ENCODE measurements around the gene RIT2.

RIT2 gene

GRCh38 chr18:43080671-43081070 lies 34.8 kb downstream of the RIT2 start:
- no peak for DNase-seq

DNA sequence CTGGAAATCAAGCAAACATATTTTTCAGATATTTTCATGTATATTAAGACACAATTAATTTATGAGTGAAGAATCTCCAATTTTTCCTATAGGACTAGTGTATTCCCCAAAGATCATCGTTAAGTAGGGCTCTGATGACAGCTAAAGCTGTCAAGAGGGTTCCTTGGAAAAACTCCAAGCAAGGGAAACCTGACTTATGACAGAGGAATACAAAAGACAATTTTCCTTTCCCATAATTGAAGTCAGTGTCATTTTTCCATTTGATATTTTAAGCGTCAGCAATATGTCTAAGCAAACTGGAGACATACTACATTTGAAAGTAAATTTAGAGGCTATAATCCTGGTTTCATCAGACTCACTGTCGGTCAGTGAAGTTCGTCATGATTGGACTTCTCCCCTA lies 36.1 kb downstream of the RIT2 start:
- DNase-seq: no peak

- no peak for DNase-seq
These were observed 36.9 kb downstream of the RIT2 start for GRCh38 chr18:43078478-43079092.

- DNase-seq: no peak
These were observed 37.8 kb downstream of the RIT2 start for GRCh38 chr18:43077510-43078308.

- no peak for DNase-seq
These were observed 41.7 kb downstream of the RIT2 start for GRCh38 chr18:43073771-43074170.

- no peak for DNase-seq
These were observed 46.7 kb downstream of the RIT2 start for GRCh38 chr18:43068781-43069180.

DNA sequence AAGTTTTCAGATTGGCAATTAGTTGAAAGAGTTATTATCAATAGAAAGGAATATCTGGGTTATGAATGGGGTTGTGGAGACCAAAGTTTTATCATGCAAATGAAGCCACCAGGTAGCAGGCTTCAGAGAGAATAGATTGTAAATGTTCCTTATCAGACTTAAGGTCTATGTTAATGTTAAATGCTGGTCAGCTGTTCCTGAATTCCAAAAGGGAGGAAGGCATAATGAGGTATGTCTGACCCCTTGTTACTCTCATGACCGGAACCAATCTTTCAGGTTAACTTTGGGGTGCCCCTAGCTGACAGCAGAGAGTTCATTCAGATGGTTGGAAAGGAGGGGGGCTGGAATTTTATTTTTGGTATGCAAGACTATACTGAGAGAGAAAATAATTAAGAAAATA lies 47.9 kb downstream of the RIT2 start:
- DNase-seq: no peak

- no peak for DNase-seq
These were observed 53.7 kb downstream of the RIT2 start for GRCh38 chr18:43061816-43062215.

DNA sequence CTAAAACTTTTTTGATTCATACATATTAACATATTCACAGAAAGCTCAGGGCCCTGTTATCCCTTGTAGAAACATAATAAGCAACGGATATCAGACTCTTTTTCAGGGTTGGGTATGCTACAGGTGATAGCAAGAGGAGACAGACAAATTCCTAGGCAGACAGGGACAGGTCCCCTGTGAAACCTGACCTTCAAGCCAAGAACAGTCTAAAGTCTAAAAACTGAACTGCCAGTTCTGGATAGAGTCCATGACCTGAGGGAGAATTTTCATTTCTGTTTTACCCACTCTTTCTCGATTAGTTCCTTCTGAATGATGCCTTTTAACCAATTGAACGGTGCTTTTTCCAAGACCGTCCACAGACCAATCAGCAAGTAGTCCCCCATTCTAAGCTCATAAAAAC lies 54.2 kb downstream of the RIT2 start:
- DNase-seq: no peak

DNA sequence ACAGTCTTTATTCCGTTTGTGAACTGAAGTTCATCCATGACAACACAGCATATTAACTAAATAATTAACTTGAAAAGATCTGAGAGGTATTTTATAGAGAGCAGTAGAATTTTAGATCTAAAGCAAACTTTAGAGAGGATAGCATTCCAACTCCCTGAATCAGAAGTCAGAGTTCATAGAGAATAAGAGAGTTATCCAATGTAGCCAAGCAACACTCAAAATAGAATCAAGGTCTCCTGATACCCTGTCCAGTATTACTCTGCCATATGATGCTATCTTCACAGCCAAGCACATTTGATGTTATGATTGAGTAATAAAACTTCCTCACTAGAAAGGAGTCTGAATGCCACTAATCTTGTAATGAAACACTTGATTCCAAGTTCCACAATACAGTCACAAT lies 55.5 kb downstream of the RIT2 start:
- DNase-seq: no peak

DNA sequence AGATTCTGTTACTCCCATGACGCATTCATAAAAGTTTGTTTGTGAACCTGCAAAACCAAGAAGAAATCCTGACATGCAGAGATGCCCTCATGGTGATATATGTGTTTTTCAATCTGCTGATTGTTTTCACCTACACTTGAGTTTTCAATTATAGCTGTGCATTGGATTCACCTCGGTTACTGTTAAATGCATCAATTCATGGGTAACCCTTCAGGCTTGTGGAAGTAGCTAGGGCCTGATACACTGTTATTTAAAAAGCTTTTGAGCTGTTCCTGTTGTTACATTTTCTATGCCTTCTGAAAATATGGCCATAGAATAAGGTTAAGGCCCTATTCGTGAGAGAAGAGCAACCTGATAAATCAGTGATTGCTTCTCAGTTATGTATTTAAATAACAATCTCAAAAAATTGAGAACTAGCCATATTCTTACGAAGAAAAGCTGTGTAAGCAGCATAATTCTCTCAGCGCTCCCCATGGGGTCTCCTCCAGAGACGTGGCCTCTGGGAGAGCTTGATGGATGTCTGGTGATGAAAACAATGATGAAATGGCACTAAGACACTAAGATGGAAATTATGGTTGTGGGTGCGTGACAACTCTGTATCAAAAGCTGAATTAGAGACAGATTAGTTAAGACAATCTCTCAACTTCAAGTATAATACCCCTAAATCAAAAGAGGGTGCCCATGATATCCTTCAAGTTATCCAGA lies 60.5 kb downstream of the RIT2 start:
- no peak for DNase-seq

DNA sequence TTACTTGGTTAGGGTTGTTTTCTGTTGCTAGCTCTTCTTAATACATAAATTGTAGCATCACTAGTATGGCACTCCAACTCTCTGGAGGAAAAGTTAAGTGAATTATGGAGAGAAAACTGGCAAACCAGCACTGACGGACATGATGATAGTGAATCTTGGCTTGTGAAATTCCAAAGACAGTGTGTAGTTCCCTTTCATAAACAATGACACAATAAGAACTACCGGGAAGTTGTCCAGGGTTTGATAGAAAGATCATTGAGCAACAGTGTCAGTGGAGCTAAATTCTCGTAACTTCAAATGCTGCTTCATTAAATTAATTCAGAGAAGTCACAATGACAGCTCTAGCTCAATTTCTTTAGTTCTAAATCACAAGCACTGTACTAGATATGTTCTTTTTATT lies 66.5 kb downstream of the RIT2 start:
- no peak for DNase-seq

GRCh38 chr18:43046322-43046721 lies 69.2 kb downstream of the RIT2 start:
- DNase-seq: no peak

- no peak for DNase-seq
These were observed 71.9 kb downstream of the RIT2 start for GRCh38 chr18:43043626-43044025.

DNA sequence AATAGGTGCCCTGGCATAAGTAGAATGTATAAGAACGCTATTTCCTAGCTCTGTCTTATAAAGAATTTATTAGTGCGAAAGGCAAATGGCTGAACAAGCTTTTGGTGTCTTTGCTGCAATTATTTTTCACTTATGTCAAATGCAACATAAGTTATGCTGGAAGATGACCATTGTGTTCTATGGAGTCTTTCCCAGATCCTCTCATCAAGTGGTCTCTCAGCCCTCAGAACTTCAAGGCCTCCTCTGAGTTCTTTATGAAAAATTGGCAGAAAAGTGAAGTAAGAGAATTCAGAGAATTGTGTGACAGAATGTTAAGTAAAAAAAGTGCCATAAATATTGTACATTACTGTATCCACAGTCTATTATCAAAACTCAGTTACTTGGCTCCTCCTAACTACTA lies 75.2 kb downstream of the RIT2 start:
- DNase-seq: no peak

GRCh38 chr18:43034683-43035500 lies 80.6 kb downstream of the RIT2 start:
- no peak for DNase-seq

DNA sequence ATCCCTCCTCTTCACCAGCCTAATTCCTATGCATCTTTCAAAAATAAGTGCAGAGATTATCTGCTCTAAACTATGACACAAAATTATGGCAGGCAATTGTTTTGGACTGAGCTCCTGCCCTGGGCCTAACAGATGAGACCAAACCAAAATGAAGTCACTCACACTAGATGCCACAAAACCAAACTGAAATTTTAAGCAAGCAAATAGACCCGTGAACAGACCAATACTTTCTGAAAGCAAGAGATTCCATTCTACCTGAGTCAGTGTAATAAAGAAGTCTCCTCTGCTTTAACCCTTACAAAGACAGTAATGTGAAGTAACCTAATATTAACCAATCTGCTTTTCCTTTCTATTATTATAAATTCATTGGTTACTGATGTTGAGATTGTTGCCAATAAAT lies 84.3 kb downstream of the RIT2 start:
- DNase-seq: no peak

- no peak for DNase-seq
These were observed 86.1 kb downstream of the RIT2 start for GRCh38 chr18:43029414-43029813.

GRCh38 chr18:43022874-43023273 lies 92.6 kb downstream of the RIT2 start:
- no peak for DNase-seq

DNA sequence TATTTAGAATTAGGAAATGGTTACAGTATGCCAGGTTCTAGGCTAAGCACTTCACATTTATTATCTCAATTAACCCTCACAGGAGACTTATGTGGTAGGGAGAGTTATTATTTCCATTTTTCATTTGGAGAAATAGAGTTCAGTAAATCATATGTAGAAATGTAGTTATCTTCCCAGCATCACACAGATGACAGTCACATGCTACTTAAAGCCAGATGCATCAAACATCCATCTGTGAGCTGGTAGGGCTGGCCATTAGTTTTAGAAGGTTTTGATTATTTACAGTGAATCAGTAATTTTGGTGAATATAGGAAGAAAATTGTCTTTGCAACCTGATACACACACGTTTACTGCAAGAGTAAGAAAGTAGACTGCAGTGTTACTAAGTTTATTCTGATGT lies 97.9 kb downstream of the RIT2 start:
- no peak for DNase-seq

- no peak for DNase-seq
These were observed 102.0 kb downstream of the RIT2 start for GRCh38 chr18:43013486-43013885.

DNA sequence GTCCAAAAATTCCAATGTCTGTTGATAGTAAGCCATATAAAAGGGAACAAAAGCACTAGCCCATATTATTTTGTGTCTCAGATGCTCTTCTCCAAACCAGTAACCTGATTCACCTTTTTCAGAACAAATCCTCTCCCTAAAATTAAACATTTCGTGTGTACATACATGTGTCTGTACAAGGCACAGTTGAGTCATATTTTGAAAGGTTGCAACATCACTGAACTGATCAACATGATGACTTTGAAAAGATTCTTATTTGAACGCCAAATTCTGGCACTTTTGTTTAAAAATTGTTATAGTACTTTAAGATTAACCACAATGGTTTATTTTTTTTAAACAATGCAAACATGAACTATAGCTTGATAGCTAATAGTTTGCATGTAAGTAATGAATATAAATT lies 102.5 kb downstream of the RIT2 start:
- DNase-seq: no peak

GRCh38 chr18:43010611-43011010 lies 104.9 kb downstream of the RIT2 start:
- no peak for DNase-seq

Measured in amniotic stem cell (primary cell).